Astrocyte of the cerebellum (primary cell): Measurements from ENCODE around the gene ARHGAP18.
"Not testable (repeated sequence)": the region's sequence is repeated elsewhere in the genome, so short reads cannot be mapped to it uniquely, and the experiment has no call there.

Experiments used
- DNase-seq: peaks from one replicate; pipeline ENCODE4 v3.0.0-alpha.2; 2011; ENCODE audit warnings: low read depth
- H3K4me3 ChIP-seq: 2 replicates; pipeline ENCODE4 v1.5.1; 2011; ENCODE audit warnings: mild to moderate bottlenecking, low read depth, low read length, moderate library complexity
- CTCF ChIP-seq: IDR thresholded peaks from 2 replicates; pipeline ENCODE4 v1.5.1; 2012; ENCODE audit warnings: low read length, low read depth, moderate library complexity, mild to moderate bottlenecking; ENCODE audit errors: missing control alignments
- in situ Hi-C: cut with HindIII; loops from 2 replicates; pipeline ENCODE4 v1.10.0; 2017; ENCODE audit warnings: low sequenced_read_pairs

Gene ARHGAP18

GRCh38 chr6:129578315-129578714 lies 131.7 kb downstream of the ARHGAP18 start:
- H3K4me3 ChIP-seq = no peak overlapping the region
- no peak for DNase-seq
- TF ChIP-seq CTCF = no peak
- in situ Hi-C loops = no loop called here

GRCh38 chr6:129577691-129578090 lies 132.3 kb downstream of the ARHGAP18 start:
- in situ Hi-C loops = no loop called here
- DNase-seq = no peak
- H3K4me3 ChIP-seq = no peak overlapping the region
- no peak for TF ChIP-seq CTCF

GRCh38 chr6:129576456-129576855 lies 133.5 kb downstream of the ARHGAP18 start:
- no peak for DNase-seq
- H3K4me3 ChIP-seq = no peak overlapping the region
- in situ Hi-C loops = no loop called here
- TF ChIP-seq CTCF = no peak

- TF ChIP-seq CTCF = peak; percentile 68
- in situ Hi-C loops = no loop called here
- peak; percentile 50 for DNase-seq
- no peak overlapping the region for H3K4me3 ChIP-seq
Observed at GRCh38 chr6:129575378-129576118, 134.4 kb downstream of the ARHGAP18 start.

- in situ Hi-C loops, H3K4me3 ChIP-seq, DNase-seq: not testable (repeated sequence)
Observed at GRCh38 chr6:129574605-129575004, 135.4 kb downstream of the ARHGAP18 start.

- H3K4me3 ChIP-seq, DNase-seq, in situ Hi-C loops: not testable (repeated sequence)
Observed at GRCh38 chr6:129570929-129571328, 139.0 kb downstream of the ARHGAP18 start.

- in situ Hi-C loops = no loop called here
- no peak overlapping the region for H3K4me3 ChIP-seq
- no peak for DNase-seq
- TF ChIP-seq CTCF = no peak
Observed at GRCh38 chr6:129568015-129568414, 142.0 kb downstream of the ARHGAP18 start.
